Amygdala (tissue), 56 donors: ENCODE data around the gene CLEC11A.

ENCODE experiments used
- DNase-seq, 56 donors: peaks; one replicate each; lab custom pipeline; 2025; lab: John Stamatoyannopoulos, UW

CLEC11A gene

GRCh38 chr19:50703915-50704796, 19.0 kb upstream of the CLEC11A start:
- DNase-seq, result no peak

- peak in 8 of 56 donors; percentile 4 to 36 (median 17) for DNase-seq
These were observed 17.6 kb upstream of the CLEC11A start for GRCh38 chr19:50705422-50706019.

GRCh38 chr19:50706387-50706786, 16.8 kb upstream of the CLEC11A start:
- no peak for DNase-seq

- no peak for DNase-seq
These were observed 14.8 kb upstream of the CLEC11A start for GRCh38 chr19:50708179-50708879.

GRCh38 chr19:50710094-50710493, 13.1 kb upstream of the CLEC11A start:
- DNase-seq, result peak in 8 of 56 donors; percentile 7 to 43 (median 20)

GRCh38 chr19:50710612-50711011, 12.6 kb upstream of the CLEC11A start:
- DNase-seq, result no peak

- no peak for DNase-seq
These were observed 12.0 kb upstream of the CLEC11A start for GRCh38 chr19:50711196-50711595.

GRCh38 chr19:50711805-50712204, 11.4 kb upstream of the CLEC11A start:
- no peak for DNase-seq

- DNase-seq, result no peak
These were observed 10.3 kb upstream of the CLEC11A start for GRCh38 chr19:50712833-50713232.

GRCh38 chr19:50713556-50714236, 9.5 kb upstream of the CLEC11A start:
- no peak for DNase-seq

- no peak for DNase-seq
These were observed 6.8 kb upstream of the CLEC11A start for GRCh38 chr19:50716178-50717025.

GRCh38 chr19:50717026-50717723, 6.0 kb upstream of the CLEC11A start:
- DNase-seq, result no peak

- DNase-seq, result no peak
These were observed 5.3 kb upstream of the CLEC11A start for GRCh38 chr19:50717891-50718254.

- DNase-seq, result peak in 12 of 56 donors; percentile 15 to 57 (median 24)
These were observed 4.7 kb upstream of the CLEC11A start for GRCh38 chr19:50718255-50719118.

GRCh38 chr19:50719119-50719435, 4.1 kb upstream of the CLEC11A start:
- DNase-seq, result no peak

- DNase-seq, result peak in 4 of 56 donors; percentile 11 to 45 (median 24)
These were observed 3.6 kb upstream of the CLEC11A start, which contains the start of gene SHANK1 for GRCh38 chr19:50719566-50719965. SHANK1 (minus strand) TSS chr19:50719802; CDS start chr19:50716919, 2,883 bp downstream.

- no peak for DNase-seq
These were observed 2.8 kb upstream of the CLEC11A start for GRCh38 chr19:50720181-50720920.
